ENCODE measurements around the gene UBE2Z.
A peak's percentile ranks its signal among the peaks of the same experiment; 100 is the strongest.

UBE2Z gene

DNA sequence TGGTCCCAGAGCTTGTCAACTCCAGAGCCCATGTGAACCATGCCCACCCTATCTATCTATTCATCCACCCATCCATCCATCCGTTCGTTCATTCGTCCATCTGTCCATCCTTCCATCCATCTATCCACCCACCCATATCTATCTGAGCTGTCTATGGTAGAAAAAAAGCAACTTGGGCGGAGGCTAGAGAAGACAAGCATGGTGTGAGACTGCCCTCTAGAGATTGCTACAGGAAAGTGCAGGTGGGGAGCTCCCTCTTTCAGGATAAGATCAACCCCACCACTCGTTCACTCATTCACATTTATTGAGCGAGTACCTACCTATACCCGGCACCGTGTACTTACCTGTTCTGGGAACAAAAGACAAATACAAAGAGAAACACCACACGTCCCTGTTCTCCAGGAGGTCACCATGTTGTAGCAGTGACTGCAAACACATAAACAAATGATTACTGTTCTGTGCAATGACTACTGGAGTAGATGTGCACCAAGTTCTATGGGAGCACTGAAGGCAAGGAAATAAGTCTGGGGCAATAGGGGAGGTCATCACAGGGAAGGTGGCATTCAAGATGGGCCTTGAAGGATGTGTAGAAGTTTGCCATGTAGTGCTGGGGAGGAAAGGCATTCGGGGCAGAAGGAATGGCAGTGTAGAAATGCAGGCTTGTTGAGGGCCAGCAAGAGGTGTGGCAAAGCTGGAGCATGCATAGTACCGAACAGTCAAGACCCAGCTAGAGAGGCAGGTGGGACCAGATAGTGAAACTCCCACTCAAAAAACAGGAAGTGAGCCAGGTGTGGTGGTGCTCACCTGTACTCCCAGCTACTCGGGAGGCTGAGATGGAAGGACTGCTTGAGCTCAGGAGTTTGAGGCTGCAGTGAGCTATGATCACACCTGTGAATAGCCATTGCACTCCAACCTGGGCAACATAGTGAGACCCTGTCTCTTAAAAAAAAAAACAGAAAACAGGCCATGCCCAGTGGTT, 29.0 kb upstream of the UBE2Z start:
- TF ChIP-seq RAD21 (IDR thresholded peaks at IDR 0.05; ENCODE audit: low read depth) (peak; percentile 99), EGR1 (IDR thresholded peaks at IDR 0.05) (no peak)

GRCh38 chr17:48882272-48882671, 25.9 kb upstream of the UBE2Z start:
- TF ChIP-seq CREB1 (IDR thresholded peaks at IDR 0.05; ENCODE audit: low read depth): no peak
- no peak for TF ChIP-seq ZBTB7A (IDR thresholded peaks at IDR 0.05; ENCODE audit: low read depth)
- no peak for TF ChIP-seq TAF1 (IDR thresholded peaks at IDR 0.05; ENCODE audit: low read depth)
- no peak for TF ChIP-seq FOXM1 (IDR thresholded peaks at IDR 0.05; ENCODE audit: borderline replicate concordance, low read depth)
- no peak for TF ChIP-seq NFIC (IDR thresholded peaks at IDR 0.05)
- no peak for TF ChIP-seq RAD21 (IDR thresholded peaks at IDR 0.05; ENCODE audit: low read depth)
- TF ChIP-seq USF1 (IDR thresholded peaks at IDR 0.05): no peak

- TF ChIP-seq YY1 (IDR thresholded peaks at IDR 0.05; ENCODE audit: low read depth) (no peak), CEBPB (IDR thresholded peaks at IDR 0.05) (no peak), NFIC (IDR thresholded peaks at IDR 0.05) (no peak), EGR1 (IDR thresholded peaks at IDR 0.05) (no peak), TAF1 (IDR thresholded peaks at IDR 0.05; ENCODE audit: low read depth) (no peak)
Observed at GRCh38 chr17:48883171-48883570, 25.0 kb upstream of the UBE2Z start.

GRCh38 chr17:48890086-48890485, 18.1 kb upstream of the UBE2Z start:
- TF ChIP-seq CREB1 (IDR thresholded peaks at IDR 0.05; ENCODE audit: low read depth): no peak
- TF ChIP-seq EGR1 (IDR thresholded peaks at IDR 0.05): no peak
- no peak for TF ChIP-seq YY1 (IDR thresholded peaks at IDR 0.05; ENCODE audit: low read depth)
- no peak for TF ChIP-seq CEBPB (IDR thresholded peaks at IDR 0.05)
- TF ChIP-seq NFIC (IDR thresholded peaks at IDR 0.05): no peak
- TF ChIP-seq, protein P1, sequence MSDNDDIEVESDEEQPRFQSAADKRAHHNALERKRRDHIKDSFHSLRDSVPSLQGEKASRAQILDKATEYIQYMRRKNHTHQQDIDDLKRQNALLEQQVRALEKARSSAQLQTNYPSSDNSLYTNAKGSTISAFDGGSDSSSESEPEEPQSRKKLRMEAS (IDR thresholded peaks at IDR 0.05): no peak
- TF ChIP-seq TEAD4 (IDR thresholded peaks at IDR 0.05): no peak
- no peak for TF ChIP-seq EP300 (IDR thresholded peaks at IDR 0.05; ENCODE audit: borderline replicate concordance)
- no peak for TF ChIP-seq ZBTB7A (IDR thresholded peaks at IDR 0.05; ENCODE audit: low read depth)
- no peak for TF ChIP-seq REST (IDR thresholded peaks at IDR 0.05; ENCODE audit: low read depth)
- no peak for TF ChIP-seq FOXM1 (IDR thresholded peaks at IDR 0.05; ENCODE audit: borderline replicate concordance, low read depth)
- TF ChIP-seq RAD21 (IDR thresholded peaks at IDR 0.05; ENCODE audit: low read depth): no peak
- TF ChIP-seq TCF12 (IDR thresholded peaks at IDR 0.05; ENCODE audit: low read depth): no peak
- no peak for TF ChIP-seq TAF1 (IDR thresholded peaks at IDR 0.05; ENCODE audit: low read depth)
- TF ChIP-seq USF1 (IDR thresholded peaks at IDR 0.05): no peak

- TF ChIP-seq EGR1 (IDR thresholded peaks at IDR 0.05) (no peak), TAF1 (IDR thresholded peaks at IDR 0.05; ENCODE audit: low read depth) (peak; percentile 44; the same call in 1 of the 2 replicates), FOXM1 (IDR thresholded peaks at IDR 0.05; ENCODE audit: borderline replicate concordance, low read depth) (no peak), YY1 (IDR thresholded peaks at IDR 0.05; ENCODE audit: low read depth) (no peak), EP300 (IDR thresholded peaks at IDR 0.05; ENCODE audit: borderline replicate concordance) (no peak), ZBTB7A (IDR thresholded peaks at IDR 0.05; ENCODE audit: low read depth) (no peak), REST (IDR thresholded peaks at IDR 0.05; ENCODE audit: low read depth) (no peak), NFIC (IDR thresholded peaks at IDR 0.05) (no peak), TCF12 (IDR thresholded peaks at IDR 0.05; ENCODE audit: low read depth) (no peak), CEBPB (IDR thresholded peaks at IDR 0.05) (peak; percentile 48; the same call in 1 of the 2 replicates), TEAD4 (IDR thresholded peaks at IDR 0.05) (0 out of 2 replicates have a peak, but pooled peaks have one; percentile 9), RAD21 (IDR thresholded peaks at IDR 0.05; ENCODE audit: low read depth) (no peak), USF1 (IDR thresholded peaks at IDR 0.05) (no peak), CREB1 (IDR thresholded peaks at IDR 0.05; ENCODE audit: low read depth) (no peak)
- TF ChIP-seq, protein P1 (IDR thresholded peaks at IDR 0.05): no peak
Observed at GRCh38 chr17:48892940-48893645, 15.1 kb upstream of the UBE2Z start.

Measured in Ishikawa (cell line).